Mononuclear cell (primary cell): ENCODE measurements around the gene ZNF333. TPM values are rescaled to one million over a fixed set of nuclear protein-coding genes. Genes with fewer than 3 reads are reported as not detected.

ENCODE experiments used
- H3K27me3 ChIP-seq: 2 replicates; pipeline ENCODE4 v1.6.0; 2011; ENCODE audit warnings: low read length, control low read depth; ENCODE audit not compliant: insufficient read depth
- H3K4me1 ChIP-seq: 2 replicates; pipeline ENCODE4 v1.5.1; 2011; ENCODE audit warnings: mild to moderate bottlenecking, low read length, control low read depth; ENCODE audit not compliant: insufficient read depth
- H3K4me3 ChIP-seq: 2 replicates; pipeline ENCODE4 v1.5.1; 2011; ENCODE audit warnings: mild to moderate bottlenecking, low read length, moderate library complexity
- H3K9me3 ChIP-seq: 2 replicates; pipeline ENCODE4 v1.5.1; 2011; ENCODE audit warnings: low read depth, mild to moderate bottlenecking, control low read depth, low read length
- total RNA-seq: library from RNA; depleted of rRNA; stranded (reverse); fragments of >200 nt; gene quantifications from one replicate; pipeline ENCODE4 v1.2.3, GENCODE V29; 2012

ZNF333 gene
- total RNA-seq, 1 donor, result 10.7 TPM

DNA sequence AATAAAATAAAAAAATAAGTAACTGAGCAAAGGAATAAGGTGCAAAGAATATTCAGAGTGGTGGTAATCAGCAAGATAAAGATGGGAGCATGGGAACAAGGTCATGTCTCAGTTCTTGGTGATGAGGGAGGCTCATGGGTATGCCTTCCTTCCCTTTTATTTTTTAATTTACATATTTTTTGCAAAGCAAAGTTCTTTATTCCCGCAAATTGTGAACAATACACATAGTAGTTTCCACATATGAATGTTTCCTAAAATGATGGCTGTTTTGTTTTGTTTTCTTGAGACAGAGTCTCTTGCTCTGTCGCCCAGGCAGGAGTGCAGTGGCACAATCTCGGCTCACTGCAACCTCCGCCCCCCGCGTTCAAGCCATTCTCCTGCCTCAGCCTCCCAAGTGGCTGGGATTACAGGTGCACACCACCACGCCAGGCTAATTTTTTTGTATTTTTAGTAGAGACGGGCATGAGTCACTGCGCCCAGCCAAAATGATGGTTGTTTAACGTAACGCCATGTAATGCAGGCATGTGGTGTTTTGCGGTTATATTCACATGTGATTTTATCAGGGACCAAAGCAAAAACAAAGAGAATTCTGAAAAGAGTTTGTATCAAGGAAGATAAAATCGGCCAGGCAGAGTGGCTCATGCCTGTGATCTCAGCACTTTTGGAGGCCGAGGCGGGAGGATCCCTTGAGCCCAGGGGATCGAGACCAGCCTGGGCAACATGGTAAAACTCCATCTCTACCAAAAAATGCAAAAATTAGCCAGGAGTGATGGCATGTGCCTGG lies 93.0 kb downstream of the ZNF333 start:
- H3K27me3 ChIP-seq, result no peaks in the 10 kb centered on the region
- H3K9me3 ChIP-seq, result no peaks in the 10 kb centered on the region
- H3K4me3 ChIP-seq, result no peak overlapping the region
- peaks cover 54% of the 10 kb centered on the region for H3K4me1 ChIP-seq

Other genes starting within 250 kb of the ZNF333 start
- gene PTGER1, start 214.7 kb upstream of the ZNF333 start, total RNA-seq, result not detected
- gene GIPC1, start 193.9 kb upstream of the ZNF333 start, total RNA-seq, result 11.0 TPM
- 265 TPM for gene DNAJB1, start 171.7 kb upstream of the ZNF333 start, total RNA-seq
- gene TECR, start 160.5 kb upstream of the ZNF333 start, total RNA-seq, result 28.9 TPM
- 50.9 TPM for gene NDUFB7, start 118.0 kb upstream of the ZNF333 start, total RNA-seq
- 1.6 TPM for gene CLEC17A, start 107.0 kb upstream of the ZNF333 start, total RNA-seq
- gene ADGRE3, start 15.2 kb upstream of the ZNF333 start, total RNA-seq, result 0.63 TPM
- 22.7 TPM for gene ADGRE2, start 88.5 kb downstream of the ZNF333 start, total RNA-seq
- 0.10 TPM for gene OR7A5, start 145.1 kb downstream of the ZNF333 start, total RNA-seq
- gene OR7C1, start 145.1 kb downstream of the ZNF333 start, total RNA-seq, result not detected
- gene OR7A10, start 158.9 kb downstream of the ZNF333 start, total RNA-seq, result not detected
- gene OR7A17, start 196.1 kb downstream of the ZNF333 start, total RNA-seq, result not detected